ENCODE measurements around the gene GLI3. TPM values are rescaled to one million over a fixed set of nuclear protein-coding genes. Genes with fewer than 3 reads are reported as not detected.

GLI3 gene
- total and polyA plus RNA-seq, 11 donors: 0.50 to 14.4 (median 5.7) TPM

- no peak overlapping the region for H3K27ac ChIP-seq
- DNase-seq: no peak
- no peaks in the 10 kb centered on the region for H3K27me3 ChIP-seq
- no peak for ATAC-seq
- intact Hi-C loops (cut with DNase I): no loop called here
- no peak overlapping the region for H3K4me3 ChIP-seq
- no peaks in the 10 kb centered on the region for H3K9me3 ChIP-seq
- no peaks in the 10 kb centered on the region for H3K36me3 ChIP-seq
- no peaks in the 10 kb centered on the region for H3K4me1 ChIP-seq
- TF ChIP-seq CTCF (IDR thresholded peaks at IDR 0.05) (no peak), POLR2A (IDR thresholded peaks at IDR 0.05) (no peak)
- WGBS, 4 donors: 77 to 88% (median 87%) methylated on average over 6 of the region's 6 CpGs
These were observed 305.8 kb downstream of the GLI3 start for GRCh38 chr7:41931263-41931646.

GRCh38 chr7:41930538-41931262 lies 306.3 kb downstream of the GLI3 start:
- TF ChIP-seq POLR2A (IDR thresholded peaks at IDR 0.05) (no peak), CTCF (IDR thresholded peaks at IDR 0.05) (no peak)
- intact Hi-C loops (cut with DNase I): no loop called here

GRCh38 chr7:41928781-41929180 lies 308.2 kb downstream of the GLI3 start:
- no peaks in the 10 kb centered on the region for H3K36me3 ChIP-seq
- no peaks in the 10 kb centered on the region for H3K4me1 ChIP-seq
- no peak for TF ChIP-seq POLR2A (IDR thresholded peaks at IDR 0.05)
- no peak for TF ChIP-seq CTCF (IDR thresholded peaks at IDR 0.05)
- ATAC-seq (no peak), DNase-seq (no peak)
- intact Hi-C loops (cut with DNase I): no loop called here
- 57 to 81% (median 76%) methylated on average over 1 of the region's 1 CpG for WGBS, 4 donors
- H3K27me3 ChIP-seq: no peaks in the 10 kb centered on the region
- no peak overlapping the region for H3K4me3 ChIP-seq
- H3K27ac ChIP-seq: no peak overlapping the region
- H3K9me3 ChIP-seq: no peaks in the 10 kb centered on the region

More at GRCh38 chr7:41930538-41931262, 306.3 kb downstream of the GLI3 start:
- Histone ChIP-seq H3K9me3 (no peaks in the 10 kb centered on the region), H3K27ac (no peak overlapping the region), H3K4me3 (no peak overlapping the region), H3K36me3 (no peaks in the 10 kb centered on the region), H3K27me3 (no peaks in the 10 kb centered on the region), H3K4me1 (no peaks in the 10 kb centered on the region)
- WGBS, 4 donors: 83 to 87% (median 84%) methylated on average over 4 of the region's 4 CpGs
- no peak for ATAC-seq
- no peak for DNase-seq

- no peaks in the 10 kb centered on the region for H3K4me1 ChIP-seq
- intact Hi-C loops (cut with DNase I): no loop called here
- 57 to 81% (median 73%) methylated on average over 1 of the region's 1 CpG for WGBS, 4 donors
- no peak overlapping the region for H3K4me3 ChIP-seq
- H3K9me3 ChIP-seq: no peaks in the 10 kb centered on the region
- H3K27ac ChIP-seq: no peak overlapping the region
- DNase-seq (no peak), ATAC-seq (no peak)
- TF ChIP-seq CTCF (IDR thresholded peaks at IDR 0.05) (no peak), POLR2A (IDR thresholded peaks at IDR 0.05) (no peak)
- H3K36me3 ChIP-seq: no peaks in the 10 kb centered on the region
- no peaks in the 10 kb centered on the region for H3K27me3 ChIP-seq
These were observed 308.8 kb downstream of the GLI3 start for GRCh38 chr7:41928166-41928565.

Data from heart left ventricle (tissue), 16 donors.